ENCODE data around the gene SERTAD3.
"Not testable (repeated sequence)": the region's sequence is repeated elsewhere in the genome, so short reads cannot be mapped to it uniquely, and the experiment has no call there.

Gene SERTAD3

GRCh38 chr19:40458597-40458974 lies 14.5 kb upstream of the SERTAD3 start:
- in situ Hi-C loops (cut with MboI; ENCODE audit: low sequenced_read_pairs), result no loop called here

- in situ Hi-C loops (cut with MboI; ENCODE audit: low sequenced_read_pairs), result no loop called here
These were observed 13.9 kb upstream of the SERTAD3 start for GRCh38 chr19:40457953-40458596.

DNA sequence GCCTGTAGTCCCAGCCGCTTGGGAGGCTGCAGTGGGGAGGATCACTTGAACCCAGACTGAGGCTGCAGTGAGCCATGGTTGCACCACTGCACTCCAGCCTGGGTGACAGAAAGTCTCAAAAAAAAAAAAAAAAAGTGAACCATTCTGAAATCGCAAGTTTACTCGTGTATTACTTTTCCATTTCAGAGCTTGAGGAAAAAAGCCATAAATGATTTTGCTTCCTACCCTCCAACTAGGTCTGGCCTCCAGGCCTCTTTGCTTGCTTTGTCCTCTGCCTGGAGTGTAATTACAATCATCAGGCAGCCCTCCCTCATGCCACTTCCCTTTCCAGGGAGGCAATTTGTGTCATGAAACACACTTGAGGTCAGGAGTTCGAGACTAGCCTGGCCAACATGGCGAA lies 12.9 kb upstream of the SERTAD3 start:
- in situ Hi-C loops (cut with MboI; ENCODE audit: low sequenced_read_pairs), result no loop called here

GRCh38 chr19:40453943-40454342 lies 9.8 kb upstream of the SERTAD3 start:
- in situ Hi-C loops (cut with MboI; ENCODE audit: low sequenced_read_pairs), result not testable (repeated sequence)

GRCh38 chr19:40453151-40453735 lies 9.1 kb upstream of the SERTAD3 start:
- in situ Hi-C loops (cut with MboI; ENCODE audit: low sequenced_read_pairs), result no loop called here

GRCh38 chr19:40452016-40452415 lies 7.9 kb upstream of the SERTAD3 start:
- in situ Hi-C loops (cut with MboI; ENCODE audit: low sequenced_read_pairs), result no loop called here

DNA sequence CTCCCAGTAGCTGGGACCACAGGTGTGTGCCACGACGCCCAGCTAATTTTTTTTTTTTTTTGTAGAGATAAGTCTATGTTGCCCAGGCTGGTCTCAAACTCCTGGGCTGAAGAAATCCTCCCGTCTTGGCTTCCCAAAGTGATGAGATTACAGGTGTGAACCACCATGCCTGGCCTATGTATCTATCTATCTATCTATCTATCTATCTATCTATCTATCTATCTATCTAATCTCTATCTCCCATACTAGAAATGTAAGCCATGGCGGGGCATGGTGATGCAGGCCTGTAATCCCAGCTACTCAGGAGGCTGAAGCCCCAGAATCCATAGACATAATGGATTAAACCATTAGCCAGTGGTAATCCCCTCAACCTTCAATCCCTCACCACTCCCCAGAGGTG lies 6.5 kb upstream of the SERTAD3 start:
- in situ Hi-C loops (cut with MboI; ENCODE audit: low sequenced_read_pairs), result no loop called here

GRCh38 chr19:40449506-40449905 lies 5.4 kb upstream of the SERTAD3 start:
- in situ Hi-C loops (cut with MboI; ENCODE audit: low sequenced_read_pairs), result no loop called here

DNA sequence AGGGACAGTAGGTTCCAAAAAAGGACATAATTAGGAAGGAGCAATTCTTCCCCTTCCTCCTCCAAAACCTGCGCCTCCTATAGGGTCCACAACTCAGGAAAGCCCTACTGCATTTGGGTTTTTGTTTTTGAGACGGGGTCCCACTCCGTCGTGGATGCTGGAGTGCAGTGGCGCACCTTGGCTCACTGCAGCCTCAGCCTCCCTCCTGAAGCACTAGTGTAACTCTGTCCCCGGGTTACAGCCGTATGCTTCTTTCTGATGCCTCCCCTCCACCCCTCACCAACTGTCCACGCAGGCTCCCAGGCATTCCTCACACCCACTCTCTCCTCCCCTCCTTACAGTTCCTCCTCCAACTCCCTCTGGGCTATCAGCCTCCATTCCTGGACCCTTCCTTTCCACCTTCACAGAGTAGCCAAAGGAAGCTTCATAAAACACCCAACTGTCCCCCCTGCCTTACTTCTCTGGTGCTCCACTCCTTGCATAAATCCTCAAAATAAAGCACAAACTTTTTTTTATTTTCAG lies 2.2 kb upstream of the SERTAD3 start:
- in situ Hi-C loops (cut with MboI; ENCODE audit: low sequenced_read_pairs), result no loop called here

GRCh38 chr19:40445780-40446262 lies 1.7 kb upstream of the SERTAD3 start:
- in situ Hi-C loops (cut with MboI; ENCODE audit: low sequenced_read_pairs), result no loop called here

DNA sequence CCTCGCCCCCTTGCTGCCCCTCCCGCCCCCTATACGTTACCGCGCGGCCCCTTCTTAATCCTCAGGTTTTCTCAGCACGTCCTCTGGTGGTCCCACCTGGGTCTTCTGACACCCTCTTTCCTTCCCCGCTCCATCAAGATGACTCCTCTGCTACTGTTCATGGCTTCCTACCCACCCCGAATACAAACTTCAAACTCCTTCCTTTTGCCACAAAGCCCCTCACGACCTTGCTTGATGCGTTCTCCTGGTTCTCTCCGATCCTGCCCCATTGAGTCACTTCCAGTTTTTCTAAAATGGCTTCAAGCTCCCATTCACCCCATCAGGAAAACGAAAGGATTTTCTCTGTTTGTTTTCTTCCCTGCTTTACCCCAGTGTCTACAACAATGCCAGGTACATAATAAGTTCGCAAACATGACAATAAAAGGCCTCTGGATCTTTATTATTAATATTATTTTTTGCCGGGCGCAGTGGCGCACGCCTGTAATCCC lies 734 bp upstream of the SERTAD3 start:
- in situ Hi-C loops (cut with MboI; ENCODE audit: low sequenced_read_pairs), result no loop called here

GRCh38 chr19:40443131-40443999 lies 770 bp downstream of the SERTAD3 start:
- in situ Hi-C loops (cut with MboI; ENCODE audit: low sequenced_read_pairs), result no loop called here

DNA sequence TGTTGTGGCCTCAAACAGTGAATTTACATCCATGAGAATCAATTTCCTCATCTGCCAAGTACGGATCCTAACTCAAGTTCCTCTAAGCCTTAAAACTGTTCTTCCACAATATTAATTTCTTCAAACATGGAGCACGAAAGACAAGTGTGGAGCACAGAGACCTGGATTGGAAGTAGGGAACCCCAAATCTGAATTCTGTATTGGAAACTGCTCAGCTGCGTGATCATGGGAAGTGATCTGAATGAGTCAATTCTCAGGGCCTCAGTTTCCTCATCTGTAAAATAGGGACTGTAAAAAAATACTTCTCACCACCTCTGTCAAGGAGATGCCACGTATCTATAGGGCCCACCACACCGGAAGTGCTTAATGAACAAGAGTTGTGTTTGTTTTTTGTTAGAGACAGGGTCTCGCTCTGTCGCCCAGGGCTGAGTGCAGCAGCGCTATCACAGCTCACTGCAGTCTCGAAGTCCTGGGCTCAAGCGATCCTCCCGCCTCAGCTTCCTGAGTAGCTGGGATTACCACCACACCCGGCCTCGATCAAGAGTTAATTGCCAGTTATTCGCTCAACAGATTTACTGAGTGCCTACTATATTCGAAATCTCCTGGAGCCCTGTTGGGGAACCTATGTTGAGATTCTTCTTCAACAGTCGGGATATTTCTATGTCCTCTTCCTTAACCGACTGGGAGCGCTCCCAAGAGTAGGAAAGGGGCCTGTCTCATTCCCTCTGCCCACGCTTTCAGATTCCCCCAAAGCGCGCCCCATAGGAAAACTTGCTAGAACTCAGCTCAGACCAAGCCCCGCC lies 1.6 kb downstream of the SERTAD3 start:
- in situ Hi-C loops (cut with MboI; ENCODE audit: low sequenced_read_pairs), result no loop called here

DNA sequence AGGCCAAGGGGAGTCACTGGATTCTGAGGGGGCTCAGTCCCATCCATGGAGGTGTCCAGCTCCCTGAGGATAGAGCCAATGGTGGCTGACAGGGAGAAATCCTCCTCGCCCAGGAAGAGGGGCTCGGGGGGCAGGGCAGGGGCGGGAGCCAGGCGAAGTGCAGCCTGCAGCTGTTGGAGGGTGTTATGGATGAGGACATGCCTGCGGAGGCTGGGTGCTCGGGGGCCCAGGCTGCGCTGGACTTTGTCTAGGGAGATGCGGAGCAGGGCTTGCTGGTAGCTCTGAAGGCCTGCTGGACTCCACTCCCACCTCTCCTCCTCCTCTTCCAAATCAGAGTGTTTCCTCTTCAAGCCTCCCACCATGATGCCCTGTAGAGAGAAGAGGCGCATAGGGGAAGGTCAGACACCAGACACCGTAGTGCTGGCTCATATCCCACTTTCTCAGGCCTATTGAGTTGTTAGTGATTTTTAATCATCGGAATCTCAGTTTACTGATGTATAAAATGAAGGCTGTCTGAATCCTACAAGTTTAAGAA lies 2.3 kb downstream of the SERTAD3 start:
- in situ Hi-C loops (cut with MboI; ENCODE audit: low sequenced_read_pairs), result no loop called here

- in situ Hi-C loops (cut with MboI; ENCODE audit: low sequenced_read_pairs), result no loop called here
These were observed 5.9 kb downstream of the SERTAD3 start for GRCh38 chr19:40438284-40438683.

DNA sequence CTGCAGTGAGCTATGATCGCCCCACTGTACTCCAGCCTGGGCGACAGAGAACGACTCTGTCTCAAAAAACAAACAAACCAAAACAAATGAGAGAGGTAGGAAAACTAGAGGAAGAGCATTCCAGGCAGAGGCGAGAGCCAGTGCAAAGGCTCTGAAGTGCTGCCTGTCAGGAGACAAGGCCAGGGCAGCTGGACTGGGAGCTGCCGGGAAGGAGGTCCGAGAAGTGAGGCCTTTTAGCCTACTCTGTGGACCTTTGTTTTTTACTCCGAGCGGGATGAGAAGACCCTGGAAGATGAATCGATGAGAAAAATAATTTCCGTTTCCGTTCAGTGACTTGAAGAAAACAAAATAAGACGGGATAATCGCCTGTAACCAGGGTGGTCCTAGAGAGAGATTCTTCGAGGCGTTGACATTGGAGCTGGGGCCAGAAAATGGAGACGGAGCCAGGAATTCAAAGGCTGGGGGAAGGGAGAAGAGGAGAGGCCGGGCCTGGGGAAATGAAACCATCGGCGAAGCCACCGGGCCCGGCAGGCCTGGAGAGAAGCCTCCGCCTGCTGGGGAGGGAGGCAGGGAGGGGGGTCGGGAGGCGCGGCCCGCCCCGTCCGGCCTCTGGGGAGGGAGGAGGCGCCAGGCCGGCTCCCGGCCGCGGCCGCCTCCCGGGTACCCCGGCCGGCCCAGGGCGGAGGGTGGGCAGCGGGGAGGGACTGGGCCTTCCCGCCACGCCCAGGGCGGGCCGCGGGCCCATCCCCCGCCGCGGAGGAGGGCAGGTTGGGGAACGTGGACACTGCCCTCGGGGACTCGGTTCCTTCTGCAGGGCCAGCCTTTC lies 10.5 kb downstream of the SERTAD3 start:
- in situ Hi-C loops (cut with MboI; ENCODE audit: low sequenced_read_pairs), result no loop called here

DNA sequence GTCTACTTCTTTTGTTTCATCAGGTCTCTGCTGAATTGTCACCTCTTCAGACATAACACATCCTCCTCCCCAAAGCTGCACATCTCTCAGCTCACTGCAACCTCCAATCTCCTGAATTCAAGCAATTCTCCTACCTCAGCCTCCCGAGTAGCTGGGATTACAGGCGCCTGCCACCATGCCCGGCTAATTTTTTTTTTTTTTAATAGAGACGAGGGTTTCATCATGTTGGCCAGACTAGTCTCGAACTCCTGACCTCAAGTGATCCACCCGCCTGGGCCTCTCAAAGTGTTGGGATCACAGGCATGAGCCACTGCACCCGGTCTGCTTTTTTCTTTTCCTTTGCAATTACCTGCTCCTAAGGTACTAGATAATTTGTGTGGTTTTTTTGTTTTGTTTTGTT lies 11.4 kb downstream of the SERTAD3 start:
- in situ Hi-C loops (cut with MboI; ENCODE audit: low sequenced_read_pairs), result not testable (repeated sequence)

DNA sequence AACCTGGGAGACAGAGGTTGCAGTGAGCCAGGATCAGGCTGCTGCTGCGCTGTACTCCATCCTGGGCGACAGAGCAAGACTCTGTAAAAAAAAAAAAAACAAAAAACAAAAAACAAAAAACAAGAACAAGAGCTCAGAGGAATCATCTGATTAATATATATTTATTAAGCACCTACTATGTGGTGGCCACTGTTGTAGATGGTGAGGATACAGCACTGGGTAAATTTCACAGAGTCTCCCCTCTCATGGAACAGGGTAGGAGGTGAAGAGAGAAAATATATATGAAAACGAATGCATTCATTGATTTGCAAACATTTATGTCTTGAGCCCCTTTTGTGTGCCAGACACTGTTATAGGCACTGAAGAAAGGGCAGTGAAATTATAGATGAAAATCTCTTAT lies 12.4 kb downstream of the SERTAD3 start:
- in situ Hi-C loops (cut with MboI; ENCODE audit: low sequenced_read_pairs), result no loop called here

DNA sequence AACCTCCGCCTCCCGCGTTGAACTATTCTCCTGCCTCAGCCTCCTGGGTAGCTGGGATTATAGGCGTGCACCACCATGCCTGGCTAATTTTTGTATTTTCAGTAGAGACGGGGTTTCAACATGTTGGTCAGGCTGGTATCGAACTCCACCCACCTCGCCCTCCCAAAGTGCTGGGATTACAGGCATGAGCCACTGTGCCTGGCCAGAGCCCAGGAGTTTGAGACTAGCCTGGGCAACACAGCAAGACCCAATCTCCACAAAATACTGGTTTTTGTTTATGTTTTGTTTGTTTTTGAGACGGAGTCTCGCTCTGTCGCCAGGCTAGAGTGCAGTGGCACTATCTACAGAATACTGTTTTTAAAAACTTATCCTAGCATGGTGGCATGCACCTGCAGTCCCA lies 13.9 kb downstream of the SERTAD3 start:
- in situ Hi-C loops (cut with MboI; ENCODE audit: low sequenced_read_pairs), result not testable (repeated sequence)

DNA sequence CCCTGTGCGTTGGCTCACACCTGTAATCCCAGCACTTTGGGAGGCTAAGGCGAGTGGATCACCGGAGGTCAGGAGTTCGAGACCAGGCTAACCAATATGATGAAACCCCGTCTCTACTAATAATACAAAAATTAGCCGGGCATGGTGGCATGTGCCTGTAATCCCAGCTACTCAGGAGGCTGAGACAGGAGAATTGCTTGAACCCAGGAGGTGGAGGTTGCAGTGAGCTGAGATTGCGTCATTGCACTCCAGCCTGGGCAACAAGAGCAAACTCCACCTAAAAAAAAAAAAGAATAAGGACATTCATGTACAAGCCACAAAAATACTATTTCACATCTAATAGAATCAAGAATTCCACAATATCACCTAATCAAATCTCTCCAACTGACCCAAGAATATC lies 15.9 kb downstream of the SERTAD3 start:
- in situ Hi-C loops (cut with MboI; ENCODE audit: low sequenced_read_pairs), result not testable (repeated sequence)
